22Rv1 (cell line): ENCODE measurements around the gene CLCN3.

Source experiments
- ZFX ChIP-seq: fragments of 450-650 bp; IDR thresholded peaks from 2 replicates; pipeline ENCODE4 v1.6.1; 2017; ENCODE audit warnings: antibody characterized with exemption, borderline replicate concordance
- TF ChIP-seq, protein P1 (sequence below): fragments of 450-650 bp; IDR thresholded peaks from 2 replicates; pipeline ENCODE4 v1.5.1; 2017; ENCODE audit warnings: mild to moderate bottlenecking

DNA sequence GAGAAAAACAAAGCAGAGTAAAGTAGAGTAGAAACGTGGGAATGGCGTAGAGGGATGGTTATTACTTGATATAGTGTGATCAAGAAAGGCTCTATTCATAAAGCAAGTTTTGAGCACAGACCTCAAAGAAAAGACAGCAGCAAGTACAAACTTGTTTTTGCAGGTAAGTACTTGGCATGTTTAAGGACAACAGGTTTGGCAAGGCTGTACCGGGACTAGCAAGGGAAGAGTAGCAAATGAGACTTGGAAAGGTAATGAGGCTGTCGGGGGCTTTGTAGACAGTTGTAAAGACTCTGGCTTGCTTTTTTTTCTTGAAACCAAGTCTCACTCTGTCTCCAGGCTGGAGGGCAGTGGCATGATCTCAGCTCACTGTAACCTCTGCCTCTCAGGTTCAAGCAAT is 48.9 kb upstream of the CLCN3 start:
- TF ChIP-seq, protein P1, sequence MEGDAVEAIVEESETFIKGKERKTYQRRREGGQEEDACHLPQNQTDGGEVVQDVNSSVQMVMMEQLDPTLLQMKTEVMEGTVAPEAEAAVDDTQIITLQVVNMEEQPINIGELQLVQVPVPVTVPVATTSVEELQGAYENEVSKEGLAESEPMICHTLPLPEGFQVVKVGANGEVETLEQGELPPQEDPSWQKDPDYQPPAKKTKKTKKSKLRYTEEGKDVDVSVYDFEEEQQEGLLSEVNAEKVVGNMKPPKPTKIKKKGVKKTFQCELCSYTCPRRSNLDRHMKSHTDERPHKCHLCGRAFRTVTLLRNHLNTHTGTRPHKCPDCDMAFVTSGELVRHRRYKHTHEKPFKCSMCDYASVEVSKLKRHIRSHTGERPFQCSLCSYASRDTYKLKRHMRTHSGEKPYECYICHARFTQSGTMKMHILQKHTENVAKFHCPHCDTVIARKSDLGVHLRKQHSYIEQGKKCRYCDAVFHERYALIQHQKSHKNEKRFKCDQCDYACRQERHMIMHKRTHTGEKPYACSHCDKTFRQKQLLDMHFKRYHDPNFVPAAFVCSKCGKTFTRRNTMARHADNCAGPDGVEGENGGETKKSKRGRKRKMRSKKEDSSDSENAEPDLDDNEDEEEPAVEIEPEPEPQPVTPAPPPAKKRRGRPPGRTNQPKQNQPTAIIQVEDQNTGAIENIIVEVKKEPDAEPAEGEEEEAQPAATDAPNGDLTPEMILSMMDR, result no peak
- no peak for TF ChIP-seq ZFX
